ENCODE measurements around the gene CYLD.

CYLD gene

DNA sequence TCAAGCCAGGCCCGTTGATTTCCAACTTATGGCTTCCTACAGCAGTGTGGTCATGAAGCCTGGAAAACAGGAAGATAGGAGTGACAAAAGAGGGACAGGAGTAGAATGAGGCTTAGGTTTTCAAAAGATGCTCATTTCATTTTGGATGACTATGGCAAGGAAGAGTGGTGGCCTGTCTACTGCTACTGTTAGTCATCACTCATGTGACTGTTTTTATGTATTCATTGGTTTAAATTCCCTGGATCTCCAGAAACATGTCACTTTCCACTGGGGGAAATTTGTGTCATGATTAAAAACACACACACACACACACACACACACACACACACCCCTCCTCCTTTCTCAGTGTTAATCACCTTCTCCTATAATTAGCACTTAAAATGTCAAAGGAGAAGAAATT lies 1.1 kb upstream of the CYLD start:
- DNase-seq (ENCODE audit: low read depth), result no peak

DNA sequence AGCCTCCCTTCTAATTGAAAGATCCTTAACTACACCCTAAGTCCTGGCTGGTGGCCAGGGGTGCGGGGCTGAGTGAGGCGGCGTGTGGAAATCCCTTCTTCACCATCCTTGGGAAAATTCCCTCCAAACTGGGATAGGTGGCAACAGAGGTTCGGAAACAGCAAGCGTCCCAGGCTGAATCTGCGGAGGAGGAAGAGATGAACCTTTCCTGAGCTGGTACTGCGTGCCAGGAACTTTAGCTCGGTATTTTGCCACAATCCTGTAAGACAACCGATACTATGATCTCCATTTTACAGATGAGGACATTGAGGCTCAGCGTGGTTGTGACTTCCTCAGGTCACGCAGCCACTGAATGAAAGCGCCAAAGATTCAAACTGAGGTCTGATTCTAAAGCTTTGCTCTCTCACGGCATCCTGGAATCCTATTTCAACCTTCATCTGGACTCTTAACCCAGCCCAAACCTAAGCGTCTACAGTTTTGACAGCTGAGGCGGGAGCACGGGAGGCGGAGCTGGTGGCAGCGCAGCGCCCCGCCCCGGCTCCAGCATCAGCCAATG lies 583 bp upstream of the CYLD start:
- no peak for DNase-seq (ENCODE audit: low read depth)

DNA sequence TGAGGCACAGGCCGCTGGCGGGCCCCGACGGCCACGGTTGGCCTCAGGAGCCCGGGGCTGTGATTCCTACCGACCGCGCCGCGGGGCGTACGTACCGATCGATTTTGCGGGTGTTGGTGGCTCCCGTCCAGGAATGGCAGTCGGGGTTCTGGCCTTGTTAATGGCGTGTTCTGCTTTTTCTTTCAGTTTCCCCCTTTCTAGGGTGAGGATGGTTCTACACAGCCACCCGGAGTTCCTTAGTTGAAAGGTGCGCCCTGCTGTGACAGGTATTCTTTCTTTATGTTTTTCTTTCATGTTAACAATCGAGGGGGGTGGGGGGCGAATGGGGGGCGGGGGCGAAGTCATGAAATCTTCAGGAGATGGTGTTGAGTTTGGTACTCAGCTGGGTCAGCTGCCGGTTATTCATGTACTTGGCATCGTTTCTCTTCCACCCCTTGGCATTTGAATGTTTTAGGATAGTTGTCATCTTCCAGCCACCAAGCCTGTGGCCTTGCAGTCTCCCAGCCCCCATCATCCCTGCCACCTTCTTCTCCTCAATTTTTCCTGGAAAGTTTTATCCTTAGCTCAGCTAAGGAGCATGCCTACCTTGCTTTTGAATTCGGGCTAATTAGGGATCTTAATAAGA lies 802 bp downstream of the CYLD start:
- no peak for DNase-seq (ENCODE audit: low read depth)

DNA sequence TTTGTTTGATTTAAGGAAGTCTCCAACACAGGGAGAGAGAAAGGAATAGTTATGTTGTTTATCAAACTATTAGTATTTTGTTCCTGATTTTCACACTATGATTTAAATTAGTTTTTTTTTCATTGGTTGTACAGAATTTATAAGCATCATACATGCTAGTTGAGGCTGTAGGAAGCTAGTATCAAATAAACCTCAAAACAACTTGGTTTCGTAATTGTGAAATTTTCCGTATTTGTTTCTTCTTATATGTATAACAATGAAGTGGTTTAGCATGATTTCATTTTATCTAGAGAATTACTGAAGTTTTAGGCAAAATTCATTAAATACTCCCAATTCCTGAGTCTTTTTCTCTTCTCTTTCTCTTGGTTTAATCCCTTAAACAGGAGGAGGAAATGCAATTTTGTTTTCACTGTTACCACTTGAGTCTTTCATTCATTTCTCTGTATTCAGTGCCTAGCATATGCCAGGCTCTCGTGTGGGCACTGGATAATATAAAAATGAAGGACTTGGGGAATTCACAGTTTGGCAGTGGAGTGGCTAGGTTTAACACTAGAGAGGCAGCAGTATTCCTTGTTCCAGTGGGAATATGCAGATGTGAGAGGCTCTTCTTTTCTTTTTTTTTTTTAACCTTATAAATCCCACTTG lies 1.8 kb downstream of the CYLD start:
- no peak for DNase-seq (ENCODE audit: low read depth)

DNA sequence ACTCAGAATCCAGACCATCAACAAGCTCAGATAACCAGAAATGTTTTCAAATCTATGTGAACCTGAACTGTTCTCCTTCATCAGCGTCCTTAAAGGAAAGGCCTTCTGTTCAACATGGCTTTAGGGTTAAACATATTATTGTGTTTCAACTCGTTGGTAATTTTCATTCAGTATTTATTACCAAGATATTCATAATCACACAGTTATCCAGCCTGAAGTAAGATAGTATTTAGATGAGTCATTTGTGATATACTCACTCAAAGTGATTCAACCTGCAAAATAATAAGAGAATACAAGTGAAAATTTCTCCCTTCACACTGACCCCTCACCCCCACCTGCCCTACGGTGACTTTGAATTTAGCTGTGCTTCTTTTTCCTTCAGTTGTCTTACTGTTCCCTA lies 3.0 kb downstream of the CYLD start:
- no peak for DNase-seq (ENCODE audit: low read depth)

DNA sequence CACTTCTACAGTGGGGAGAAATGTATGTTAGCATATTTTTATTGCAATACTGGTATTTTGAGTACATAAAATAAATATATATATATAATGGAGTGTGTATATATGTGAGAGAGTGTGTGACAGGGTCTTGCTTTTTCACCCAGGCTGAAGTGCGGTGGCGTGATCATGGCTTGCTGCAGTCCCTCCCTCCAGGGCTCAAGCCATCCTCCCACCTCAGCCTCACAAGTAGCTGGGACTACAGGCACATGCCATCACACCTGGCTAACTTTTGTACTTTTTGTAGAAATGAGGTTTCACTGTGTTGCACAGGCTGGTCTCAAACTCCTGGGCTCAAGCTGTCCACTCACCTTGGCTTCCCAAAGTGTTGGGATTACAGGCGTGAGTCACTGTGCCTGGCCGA lies 4.1 kb downstream of the CYLD start:
- DNase-seq (ENCODE audit: low read depth), result no peak

DNA sequence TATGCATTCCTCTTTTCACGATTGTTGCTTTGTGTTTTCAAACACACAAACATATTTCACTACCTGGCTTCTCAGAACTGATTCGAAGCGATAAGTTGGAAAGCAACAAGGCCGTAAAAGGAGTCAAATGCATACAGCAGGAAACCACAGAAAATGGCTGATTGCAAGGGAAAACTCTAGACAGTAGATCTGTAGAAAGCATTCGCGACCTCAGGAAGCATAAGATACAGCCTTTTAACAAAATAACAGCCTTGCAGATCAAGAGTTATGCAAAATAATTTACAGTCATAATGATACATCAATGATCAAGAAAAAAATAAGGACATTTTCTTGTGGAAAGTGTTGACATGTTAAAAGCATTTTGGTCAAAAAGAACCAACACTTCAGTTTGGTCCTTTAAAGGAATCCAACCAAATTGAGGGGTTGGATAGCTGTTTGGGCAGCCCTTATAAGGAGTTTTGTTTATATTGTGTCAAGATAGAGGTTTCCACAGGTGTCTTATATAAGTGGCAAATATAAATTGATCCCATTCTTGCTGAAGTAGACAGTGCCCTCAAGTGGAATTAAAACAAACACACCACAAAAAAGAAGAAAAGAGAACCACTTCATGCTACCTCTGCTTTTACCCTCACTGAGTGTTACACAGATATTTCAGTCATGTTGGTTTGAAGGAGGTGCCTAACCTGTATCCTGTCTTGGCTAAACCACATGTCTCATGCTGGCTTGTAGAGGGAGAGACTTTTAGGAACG lies 5.5 kb downstream of the CYLD start:
- DNase-seq (ENCODE audit: low read depth), result no peak

DNA sequence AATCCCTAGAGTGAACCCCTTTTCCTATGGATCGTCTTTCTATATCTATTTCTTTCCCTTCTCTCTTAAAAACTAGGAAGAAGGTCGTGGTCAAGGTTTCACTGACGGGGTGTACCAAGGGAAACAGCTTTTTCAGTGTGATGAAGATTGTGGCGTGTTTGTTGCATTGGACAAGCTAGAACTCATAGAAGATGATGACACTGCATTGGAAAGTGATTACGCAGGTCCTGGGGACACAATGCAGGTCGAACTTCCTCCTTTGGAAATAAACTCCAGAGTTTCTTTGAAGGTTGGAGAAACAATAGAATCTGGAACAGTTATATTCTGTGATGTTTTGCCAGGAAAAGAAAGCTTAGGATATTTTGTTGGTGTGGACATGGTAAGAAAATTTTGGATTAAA lies 9.6 kb downstream of the CYLD start:
- DNase-seq (ENCODE audit: low read depth), result no peak

DNA sequence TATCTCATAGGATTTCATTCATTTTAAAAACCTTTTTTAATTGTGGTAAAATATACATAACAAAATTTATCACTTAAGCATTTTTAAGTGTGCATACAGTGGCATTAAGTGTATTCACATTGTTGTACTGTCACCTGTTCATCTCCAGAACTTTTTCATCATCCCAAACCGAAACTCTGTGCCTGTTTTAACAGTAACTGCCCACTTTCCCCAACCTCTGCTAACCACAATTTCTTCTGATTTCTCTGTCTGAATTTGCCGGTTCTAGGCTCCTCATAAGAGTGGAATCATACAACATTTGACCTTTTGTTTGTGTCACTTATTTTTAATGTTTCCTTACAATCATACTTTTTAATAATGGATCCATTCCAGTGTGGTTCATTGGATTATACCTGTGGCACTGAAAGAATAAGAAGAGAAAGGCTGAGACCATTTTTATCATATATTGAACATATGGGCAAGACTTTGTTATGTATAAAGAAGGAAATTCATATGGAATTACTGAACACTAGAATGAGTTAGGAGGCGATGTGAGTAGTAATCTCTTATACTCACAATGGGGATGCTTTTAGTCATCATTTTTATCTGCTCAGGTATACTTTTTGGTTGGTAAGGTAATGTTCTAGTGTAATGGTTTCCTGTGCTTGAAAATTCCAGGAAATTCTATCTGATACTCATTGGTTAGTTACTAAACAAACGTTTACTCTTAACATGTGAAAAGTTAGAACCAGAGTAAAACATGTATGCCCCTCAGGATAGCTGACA lies 10.8 kb downstream of the CYLD start:
- DNase-seq (ENCODE audit: low read depth), result no peak

DNA sequence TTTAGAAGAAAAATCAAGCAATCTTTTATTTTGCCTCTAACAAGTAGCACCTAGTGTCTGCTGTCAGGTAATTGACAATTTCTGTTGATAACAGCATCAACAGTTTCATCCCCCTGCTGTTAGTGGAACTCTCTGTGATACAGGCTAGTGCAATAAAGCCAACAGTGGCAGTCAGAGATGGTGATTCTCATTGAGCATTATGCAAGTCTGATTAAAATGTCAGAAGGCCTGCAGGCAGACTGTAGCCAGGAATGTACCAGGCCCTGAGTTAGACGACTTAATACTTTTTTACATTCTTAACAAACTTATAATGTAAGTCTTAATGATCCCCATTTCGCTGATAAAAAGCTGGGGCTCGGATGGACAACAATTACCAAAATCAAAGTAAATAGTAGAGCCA lies 14.6 kb downstream of the CYLD start:
- DNase-seq (ENCODE audit: low read depth), result no peak

DNA sequence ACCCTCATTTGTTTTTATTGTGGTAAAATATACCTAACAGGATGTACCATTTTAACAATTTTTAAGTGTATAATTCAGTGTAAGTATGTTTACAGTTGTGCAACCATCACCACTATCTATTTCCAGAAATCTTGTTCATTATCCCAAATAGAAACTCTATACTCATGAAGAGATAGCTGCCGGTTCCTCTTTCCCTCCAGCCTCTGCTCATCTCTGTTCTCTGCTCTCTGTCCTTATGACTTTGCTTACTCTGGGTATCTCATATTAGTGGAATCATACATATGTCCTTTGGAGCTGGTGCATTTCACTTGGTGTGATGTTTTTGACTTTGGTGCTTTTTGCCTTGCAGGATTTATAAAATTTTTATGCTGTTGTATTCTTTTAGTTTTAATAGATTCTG lies 19.4 kb downstream of the CYLD start:
- DNase-seq (ENCODE audit: low read depth), result no peak

DNA sequence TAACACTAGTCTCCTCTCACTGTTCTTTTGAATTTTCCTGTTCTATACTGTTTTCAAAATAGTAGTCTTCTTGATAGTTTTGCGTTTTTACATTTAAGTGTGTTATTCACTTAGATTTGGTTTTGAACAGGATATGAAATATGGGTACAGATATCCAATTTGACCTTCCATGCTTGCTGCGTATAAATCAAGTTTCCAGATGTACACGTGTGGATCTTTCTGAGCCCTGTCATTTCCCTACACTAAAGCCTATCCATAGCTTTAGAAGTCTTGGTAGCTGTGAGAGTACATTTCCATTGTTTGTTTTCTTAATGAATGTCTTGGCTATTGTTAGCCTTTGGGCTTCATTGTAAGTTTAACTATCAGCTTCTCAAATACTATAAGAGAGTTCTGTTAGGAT lies 20.4 kb downstream of the CYLD start:
- DNase-seq (ENCODE audit: low read depth), result no peak

DNA sequence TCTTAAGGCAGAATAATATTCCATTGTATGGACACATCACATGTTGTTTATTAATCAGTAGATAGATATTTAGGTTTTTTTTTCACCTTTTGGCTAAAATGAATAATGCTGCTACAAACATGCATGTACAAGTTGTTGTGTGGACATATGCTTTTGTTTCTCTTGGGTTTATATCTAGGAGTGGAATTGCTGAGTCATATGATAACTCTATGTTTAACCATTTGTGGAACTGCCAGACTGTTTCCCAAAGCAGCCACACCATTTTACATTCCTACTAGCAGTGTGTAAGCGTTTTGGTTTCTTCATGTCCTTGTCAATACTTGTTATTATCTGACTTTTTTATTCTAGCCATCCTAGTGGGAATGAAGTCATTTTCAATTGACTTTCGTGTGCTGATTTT lies 21.3 kb downstream of the CYLD start:
- DNase-seq (ENCODE audit: low read depth), result no peak

DNA sequence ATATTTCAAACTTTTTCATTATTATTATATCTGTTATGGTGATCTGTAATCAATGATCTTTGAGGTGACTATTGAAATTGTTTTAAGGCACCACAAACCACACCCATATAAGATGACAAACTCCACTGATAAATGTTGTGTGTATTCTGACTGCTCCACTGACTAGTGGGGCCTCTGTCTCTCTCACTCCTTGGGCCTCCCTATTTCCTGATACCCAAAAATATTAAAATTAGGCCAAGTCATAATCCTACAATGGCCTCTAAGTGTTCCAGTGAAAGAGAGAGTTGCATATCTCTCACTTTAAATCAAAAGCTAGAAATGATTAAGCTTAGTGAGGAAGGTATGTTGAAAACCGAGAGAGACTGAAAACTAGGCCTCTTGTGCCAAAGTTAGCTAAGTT lies 23.4 kb downstream of the CYLD start:
- no peak for DNase-seq (ENCODE audit: low read depth)

DNA sequence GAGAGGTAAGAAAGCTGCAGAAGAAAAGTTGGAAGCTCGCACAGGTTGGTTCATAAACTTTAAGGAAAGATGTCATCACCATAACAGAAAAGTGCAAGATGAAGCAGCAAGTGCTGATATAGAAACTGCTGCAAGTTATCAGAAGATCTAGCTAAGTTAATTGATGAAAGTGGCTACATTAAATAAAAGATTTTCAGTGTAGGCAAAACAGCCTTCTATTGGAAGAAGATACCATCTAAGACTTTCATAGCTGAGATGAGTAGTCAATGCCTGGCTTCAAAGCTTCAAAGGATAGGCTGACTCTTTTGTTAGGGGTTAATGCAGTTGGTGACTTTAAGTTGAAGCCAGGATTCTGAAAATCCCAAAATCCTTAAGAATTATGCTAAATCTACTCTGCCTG lies 24.0 kb downstream of the CYLD start:
- no peak for DNase-seq (ENCODE audit: low read depth)

DNA sequence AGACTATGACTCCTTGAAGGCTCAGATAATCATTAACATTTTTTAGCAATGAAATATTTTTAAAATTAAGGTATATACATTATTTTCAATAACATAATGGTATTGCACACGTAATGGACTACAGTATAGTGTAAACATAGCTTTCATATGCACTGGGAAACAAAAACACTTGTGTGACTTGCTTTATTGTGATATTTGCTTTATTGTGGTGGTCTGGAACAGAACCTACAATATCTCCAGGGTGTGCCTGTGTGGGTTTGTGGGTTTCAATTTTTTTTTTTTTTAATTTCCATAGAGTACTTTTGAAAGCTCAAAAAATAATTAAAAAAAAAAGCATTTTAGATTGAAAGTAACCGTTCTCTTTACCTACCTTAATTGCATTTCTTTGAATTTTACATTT lies 25.3 kb downstream of the CYLD start:
- DNase-seq (ENCODE audit: low read depth), result no peak

DNA sequence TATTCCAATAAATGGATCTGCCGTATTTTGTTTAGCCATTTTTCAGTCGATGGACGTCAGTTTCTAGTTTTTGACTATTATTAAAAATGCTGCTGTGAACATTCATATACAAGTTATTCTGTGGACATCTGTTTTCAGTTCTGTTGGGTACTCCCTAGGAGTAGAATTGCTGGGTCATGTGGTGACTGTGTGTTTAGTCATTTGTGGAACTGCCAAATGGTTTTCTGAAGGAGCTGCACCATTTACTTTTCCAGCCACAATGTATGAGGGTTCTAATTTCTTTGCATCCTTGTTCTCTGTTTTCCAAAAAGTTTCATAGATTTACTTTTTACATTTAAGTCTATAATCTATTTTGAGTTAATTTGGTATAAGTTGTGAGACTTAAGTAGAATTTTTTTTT lies 29.5 kb downstream of the CYLD start:
- DNase-seq (ENCODE audit: low read depth), result peak; percentile 46

DNA sequence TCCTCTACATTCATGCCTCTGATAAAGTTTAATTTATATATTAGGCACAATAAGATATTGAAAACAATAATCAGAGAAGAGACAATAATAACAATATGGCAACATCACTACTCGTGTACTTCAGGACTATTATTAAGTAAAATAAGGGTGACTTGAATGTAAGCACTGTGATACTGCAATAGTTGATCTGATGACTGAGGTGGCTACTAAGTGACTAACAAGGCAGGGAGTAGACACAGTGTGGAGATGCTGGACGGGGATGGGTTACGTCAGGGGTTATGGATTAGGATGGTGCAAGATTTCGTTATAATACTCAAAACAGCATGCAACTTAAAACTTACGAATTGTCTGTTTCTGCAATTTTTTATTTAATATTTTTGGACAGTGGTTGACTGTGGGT lies 32.5 kb downstream of the CYLD start:
- DNase-seq (ENCODE audit: low read depth), result no peak

DNA sequence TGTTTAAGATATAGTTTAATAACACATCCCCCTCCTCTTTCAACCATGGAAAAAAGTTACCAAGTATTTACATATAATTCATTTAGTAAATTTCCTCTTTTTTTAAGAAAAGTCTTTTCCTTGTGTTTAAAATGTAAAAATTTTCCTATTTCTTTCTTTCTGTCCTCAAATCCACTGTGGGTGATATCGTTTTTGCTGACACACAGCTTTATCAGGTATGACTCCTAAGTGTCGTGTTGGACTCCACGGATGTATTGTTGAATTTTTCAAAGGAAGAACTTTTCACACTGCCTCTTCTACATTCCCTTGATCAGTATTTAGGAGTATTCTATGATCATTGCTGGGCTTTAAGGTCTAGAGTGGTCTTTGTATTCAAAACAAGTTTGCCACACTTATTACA lies 33.1 kb downstream of the CYLD start:
- no peak for DNase-seq (ENCODE audit: low read depth)

DNA sequence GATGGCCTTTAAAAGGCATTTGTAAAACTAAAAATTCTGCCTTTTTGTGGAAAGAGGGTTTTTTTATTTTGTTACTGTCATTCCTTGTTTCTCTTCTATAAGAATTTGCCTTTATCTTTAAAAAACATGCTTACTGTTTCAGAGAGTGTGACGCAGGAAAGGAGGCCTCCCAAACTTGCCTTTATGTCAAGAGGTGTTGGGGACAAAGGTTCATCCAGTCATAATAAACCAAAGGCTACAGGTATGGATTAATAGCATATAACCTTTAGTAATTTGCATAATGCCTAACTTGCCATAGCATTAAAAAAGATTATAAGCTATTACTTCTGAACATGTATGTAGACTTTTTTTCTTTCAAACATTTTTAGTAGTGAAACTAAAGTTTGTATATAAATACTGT lies 34.2 kb downstream of the CYLD start:
- no peak for DNase-seq (ENCODE audit: low read depth)

DNA sequence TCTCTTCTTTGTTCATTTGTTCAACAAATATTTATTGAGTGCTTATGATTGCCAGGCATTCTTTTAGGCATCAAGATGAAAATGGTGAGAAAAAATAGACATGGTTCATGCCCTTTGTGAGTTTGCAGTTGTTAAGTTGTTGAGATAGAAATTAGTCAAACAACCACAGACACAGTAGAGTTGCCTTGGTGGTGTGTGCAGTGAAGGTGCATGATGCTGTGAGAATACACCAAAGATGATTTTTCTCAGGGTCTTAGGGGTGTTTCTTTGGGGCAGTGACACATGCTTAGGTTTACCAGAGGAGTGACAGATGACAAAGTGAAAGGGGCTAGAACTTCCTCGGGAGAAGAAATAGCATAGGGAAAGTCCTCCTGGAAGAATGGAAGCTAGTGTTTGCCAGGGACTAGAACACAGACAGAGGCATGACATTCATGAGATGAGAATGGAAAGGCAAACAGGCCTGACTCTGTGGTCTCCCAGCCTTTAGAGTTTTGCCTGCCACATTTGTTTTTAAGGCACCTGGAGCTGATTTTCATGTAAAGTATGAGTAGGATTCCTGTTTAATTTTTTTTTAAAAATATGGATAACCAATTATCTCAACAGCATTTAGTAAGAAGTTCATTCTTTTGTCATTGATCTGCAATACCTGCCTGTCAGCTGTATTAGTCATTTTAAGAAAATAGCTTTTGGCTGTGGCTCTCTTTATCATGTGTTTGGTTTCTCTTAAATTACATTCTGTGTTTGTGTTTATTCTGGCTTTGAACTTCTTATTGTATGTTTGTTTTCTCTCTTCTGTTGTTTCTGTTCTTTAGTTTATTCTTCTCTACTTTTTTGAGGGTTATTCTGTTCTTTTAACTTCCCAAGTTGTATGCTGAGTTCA lies 36.6 kb downstream of the CYLD start:
- DNase-seq (ENCODE audit: low read depth), result no peak

DNA sequence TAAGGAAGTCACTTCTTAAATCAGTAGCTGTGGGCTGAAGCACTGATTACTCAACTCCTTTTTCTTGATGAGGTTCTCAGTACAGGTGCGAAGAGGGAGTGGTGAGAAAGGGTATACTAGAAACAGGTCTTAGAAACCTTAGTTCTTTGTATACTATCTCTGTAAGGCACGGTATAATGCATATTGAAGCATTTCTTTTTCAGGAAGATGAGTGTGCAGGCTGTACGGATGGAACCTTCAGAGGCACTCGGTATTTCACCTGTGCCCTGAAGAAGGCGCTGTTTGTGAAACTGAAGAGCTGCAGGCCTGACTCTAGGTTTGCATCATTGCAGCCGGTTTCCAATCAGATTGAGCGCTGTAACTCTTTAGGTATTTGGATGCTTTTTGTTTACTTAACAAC lies 39.2 kb downstream of the CYLD start:
- DNase-seq (ENCODE audit: low read depth), result no peak

All from fibroblast of the conjunctiva (primary cell).